Suppressor macrophage treated with lipopolysaccharide for 4 hours (primary cell): ENCODE data around the gene C1RL.

ENCODE experiments used
- DNase-seq: peaks from one replicate; pipeline ENCODE4 v3.0.0-alpha.2; 2020

Gene C1RL

DNA sequence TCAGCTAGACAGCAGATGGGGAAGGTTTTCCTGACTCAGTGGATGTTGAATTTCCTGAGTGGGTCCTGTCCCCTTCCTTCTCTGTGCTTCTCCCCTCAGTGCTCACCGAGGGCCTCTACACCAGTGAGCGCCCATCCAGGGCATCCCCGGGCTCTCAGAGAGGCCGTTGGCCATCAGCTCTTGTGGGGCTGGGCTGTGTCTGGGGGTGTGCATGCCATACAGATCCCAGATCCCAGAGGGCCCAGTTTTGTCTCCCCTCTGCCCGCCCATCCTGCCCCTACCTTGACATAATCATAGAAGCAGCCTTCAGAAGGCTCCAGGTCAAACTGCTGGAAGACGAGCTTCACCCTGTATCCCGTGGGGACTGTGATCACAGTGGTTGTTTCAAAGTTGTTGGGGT lies 17.8 kb downstream of the C1RL start:
- no peak for DNase-seq

GRCh38 chr12:7090222-7090998 lies 18.6 kb downstream of the C1RL start:
- no peak for DNase-seq

DNA sequence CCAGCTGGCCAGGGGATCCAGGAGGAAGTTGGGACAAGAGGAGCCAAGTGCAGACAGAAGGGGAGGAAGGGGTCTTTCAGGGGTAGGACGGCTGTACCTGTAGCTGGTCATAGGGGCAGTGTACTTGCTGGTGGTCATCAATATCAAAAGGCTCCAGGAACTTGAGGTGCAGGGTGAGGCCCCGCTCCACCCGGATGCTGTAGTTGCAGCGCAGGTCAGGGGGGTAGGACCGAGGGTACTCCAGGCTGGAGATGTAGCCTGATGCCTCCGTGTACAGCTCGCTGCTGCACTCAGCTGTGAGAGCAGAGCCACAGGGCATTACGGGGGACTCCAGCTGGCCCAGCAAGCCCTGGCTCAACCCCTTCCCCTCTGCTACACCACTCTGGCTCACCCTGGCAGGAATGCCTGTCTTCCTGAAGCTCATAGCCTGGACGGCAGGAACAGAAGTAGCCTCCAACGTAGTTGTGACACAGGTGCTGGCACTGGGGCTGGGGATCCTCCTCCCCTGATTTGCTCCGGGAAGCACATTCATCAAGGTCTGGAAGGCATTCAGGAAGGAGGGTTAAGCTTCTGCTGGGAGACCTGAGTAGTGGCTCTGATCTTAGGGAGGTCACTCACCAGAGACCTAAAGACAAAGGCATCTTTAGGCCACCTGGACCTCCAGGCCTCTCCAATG lies 19.7 kb downstream of the C1RL start:
- DNase-seq: no peak

DNA sequence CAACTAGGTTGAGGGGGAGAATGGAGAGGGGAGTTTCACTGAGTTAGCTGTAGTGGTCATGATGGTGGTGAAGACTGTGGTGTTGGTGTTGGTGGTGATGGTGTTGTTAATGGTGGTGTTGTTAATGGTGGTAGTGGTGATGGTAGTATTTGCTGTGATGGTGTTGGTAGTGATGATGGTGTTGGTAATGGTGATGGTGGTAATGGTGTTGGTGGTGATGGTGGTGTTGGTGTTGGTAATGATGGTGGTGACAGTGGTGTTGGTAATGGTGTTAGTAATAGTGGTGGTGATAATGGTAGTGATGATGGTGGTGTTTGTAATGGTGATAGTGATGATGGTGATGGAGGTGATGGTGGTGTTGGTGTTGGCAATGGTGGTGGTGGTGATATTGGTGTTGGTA lies 25.9 kb downstream of the C1RL start:
- DNase-seq: no peak

DNA sequence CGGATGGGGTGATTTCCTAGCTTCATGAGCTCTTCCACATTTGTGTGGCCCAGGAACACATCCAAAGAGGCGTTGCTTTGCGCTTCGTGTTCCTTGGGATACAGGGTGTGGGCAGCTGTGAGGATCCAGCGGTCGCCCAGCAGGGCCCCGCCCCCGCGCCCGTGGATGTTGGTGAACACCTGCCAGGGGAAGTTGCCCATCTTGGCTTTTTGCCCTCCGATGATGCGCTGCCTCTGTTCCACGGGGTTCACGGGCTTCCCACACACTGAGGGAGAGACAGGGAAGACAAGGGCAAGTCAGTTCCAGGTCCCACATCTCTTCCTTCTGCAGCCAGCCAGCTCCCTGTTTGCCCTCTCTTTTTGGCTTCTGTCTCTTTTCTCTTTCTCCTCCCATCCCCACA lies 28.0 kb downstream of the C1RL start:
- no peak for DNase-seq

DNA sequence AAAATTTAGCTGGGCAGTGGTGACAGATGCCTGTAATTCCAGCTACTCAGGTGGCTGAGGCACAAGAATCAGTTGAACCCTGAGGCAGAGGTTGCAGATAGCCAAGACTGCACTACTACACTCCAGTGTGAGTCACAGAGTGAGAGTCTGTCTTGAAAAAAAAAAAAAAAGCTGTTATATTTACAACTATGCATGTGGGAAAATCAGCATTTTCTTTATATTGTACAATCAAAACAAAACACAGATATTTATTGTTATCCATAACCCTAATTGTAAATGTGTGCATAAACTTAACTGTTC lies 29.2 kb downstream of the C1RL start:
- no peak for DNase-seq

DNA sequence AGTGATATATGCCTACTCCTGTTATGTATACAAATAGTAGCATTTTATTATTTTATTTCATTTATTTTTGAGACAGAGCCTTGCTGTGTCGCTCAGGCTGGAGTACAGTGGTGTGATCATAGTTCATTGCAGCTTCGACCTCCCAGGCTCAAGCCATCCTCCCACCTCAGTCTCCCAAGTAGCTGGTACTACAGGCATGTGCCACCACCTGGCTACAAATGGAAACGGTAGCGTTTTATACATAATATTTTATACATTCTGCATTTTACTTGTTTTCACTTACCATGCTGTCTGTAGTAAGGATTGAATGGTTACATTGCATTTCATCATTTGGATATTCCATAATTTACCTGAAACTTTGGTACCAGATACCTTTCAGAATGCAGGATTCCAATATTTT lies 30.9 kb downstream of the C1RL start:
- no peak for DNase-seq

- DNase-seq: no peak
Observed at GRCh38 chr12:7076493-7076892, 32.5 kb downstream of the C1RL start.

DNA sequence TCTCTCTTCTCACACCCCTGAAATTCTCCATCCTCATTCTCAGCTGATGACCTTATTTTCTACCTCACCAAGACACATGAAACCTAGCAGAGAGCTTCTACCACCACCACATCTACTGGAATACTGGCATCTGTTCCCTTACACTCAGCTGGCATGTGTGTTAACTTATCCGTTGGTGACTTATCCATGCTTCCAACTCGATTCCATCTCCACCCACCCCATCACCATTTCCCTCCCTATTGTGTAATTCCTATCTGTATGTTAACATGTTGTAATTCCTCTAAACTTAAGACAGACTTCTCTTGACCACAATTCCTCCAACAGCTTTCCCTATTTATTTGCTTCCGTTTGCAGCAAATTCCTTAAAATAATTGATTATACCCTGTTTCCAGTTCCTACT lies 33.1 kb downstream of the C1RL start:
- DNase-seq: no peak

DNA sequence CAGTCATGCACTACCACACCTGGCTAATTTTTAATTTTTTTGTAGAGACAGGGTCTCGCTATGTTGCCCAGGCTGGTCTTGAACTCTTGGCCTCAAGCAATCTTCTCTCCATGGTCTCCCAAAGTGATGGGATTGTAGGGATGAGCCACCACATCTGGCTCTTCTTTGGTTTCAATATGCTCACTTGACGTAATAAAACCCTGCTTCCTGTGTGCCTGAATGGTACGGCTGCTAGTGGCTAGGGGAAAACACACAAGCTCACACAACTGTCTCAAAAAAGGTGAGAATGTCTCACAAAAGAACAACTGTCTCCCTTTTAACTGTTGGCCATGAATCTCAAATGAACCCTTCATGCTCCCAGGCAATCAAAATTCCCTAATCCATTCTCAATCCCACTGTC lies 33.5 kb downstream of the C1RL start:
- no peak for DNase-seq

- DNase-seq: no peak
Observed at GRCh38 chr12:7073946-7074345, 35.1 kb downstream of the C1RL start.

DNA sequence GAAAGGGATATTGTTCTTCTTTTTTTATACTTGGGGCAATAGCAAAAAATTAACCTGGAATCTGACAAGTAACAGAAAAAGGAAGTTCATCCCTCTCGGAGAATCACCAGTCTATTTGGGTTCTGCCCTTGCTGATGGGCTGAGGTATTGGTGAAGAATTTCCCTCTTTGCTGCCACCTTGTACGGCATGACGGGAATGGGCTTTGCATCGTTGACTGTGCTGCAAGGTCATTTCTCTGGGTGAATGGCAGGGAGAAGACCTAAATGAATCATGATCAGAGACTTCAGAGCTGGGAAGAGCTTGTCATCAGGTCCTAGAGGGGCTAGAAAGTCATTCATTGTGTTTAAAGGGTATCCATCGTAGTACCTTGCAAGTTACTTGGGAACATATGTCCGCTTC lies 36.5 kb downstream of the C1RL start:
- no peak for DNase-seq

DNA sequence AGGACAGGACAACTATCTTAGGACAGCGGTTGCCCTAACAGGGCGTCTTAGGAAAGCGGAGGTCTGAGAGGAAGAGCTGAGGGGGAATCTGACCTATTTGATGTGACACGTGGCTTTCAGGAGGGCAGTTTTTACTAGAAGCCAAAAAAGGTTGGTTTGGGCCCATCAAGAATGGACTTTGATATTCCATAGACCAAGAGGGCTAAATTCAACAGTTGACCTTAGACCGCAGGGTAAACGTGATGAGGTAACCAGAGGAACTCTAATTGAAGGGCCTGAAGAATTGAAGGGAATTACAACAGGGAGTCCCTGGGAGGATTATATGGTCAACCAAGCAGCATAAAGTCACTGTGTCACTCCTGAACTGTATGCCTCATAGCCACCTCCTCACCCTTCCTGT lies 37.0 kb downstream of the C1RL start:
- no peak for DNase-seq

- no peak for DNase-seq
Observed at GRCh38 chr12:7069386-7069785, 39.6 kb downstream of the C1RL start.

GRCh38 chr12:7068994-7069346 lies 40.0 kb downstream of the C1RL start:
- no peak for DNase-seq

GRCh38 chr12:7068240-7068993 lies 40.6 kb downstream of the C1RL start:
- no peak for DNase-seq

GRCh38 chr12:7067096-7067495 lies 41.9 kb downstream of the C1RL start:
- DNase-seq: no peak

DNA sequence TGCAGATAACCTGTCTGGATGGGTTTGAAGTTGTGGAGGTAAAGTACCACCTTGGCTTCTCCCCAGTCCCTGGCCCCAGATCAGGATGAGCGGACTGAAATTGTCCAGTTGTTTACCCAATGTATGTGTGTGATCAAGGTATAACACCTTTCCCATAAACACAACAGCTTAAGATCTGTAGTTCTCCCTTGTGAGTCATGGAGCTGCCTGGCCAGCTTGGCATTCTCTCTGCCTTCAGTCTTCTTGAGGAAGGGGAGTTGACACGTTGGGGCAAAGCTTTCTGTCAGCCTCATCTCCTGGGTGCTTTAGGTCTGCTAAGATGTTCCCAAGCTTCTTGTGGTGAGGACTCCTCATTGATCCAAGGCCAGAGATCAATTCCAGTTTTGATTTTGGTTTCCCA lies 42.4 kb downstream of the C1RL start:
- DNase-seq: no peak

DNA sequence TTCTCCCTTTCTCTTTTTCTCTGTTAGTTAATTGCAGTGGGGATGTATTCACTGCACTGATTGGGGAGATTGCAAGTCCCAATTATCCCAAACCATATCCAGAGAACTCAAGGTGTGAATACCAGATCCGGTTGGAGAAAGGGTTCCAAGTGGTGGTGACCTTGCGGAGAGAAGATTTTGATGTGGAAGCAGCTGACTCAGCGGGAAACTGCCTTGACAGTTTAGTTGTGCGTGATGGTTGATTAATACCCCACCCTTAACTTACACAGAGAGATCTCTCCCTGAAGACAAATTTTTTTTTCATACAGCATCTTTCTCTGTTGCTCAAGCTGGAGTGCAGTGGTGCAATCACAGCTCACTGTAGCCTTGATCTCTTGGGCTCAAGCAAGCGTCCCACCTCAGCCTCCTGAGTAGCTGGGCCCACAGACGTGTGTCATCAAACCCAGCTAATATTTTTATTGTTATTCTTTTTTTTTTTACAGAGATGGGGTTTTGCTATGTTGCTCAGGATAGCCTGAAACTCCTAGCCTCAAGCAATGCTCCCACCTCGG lies 43.9 kb downstream of the C1RL start:
- no peak for DNase-seq

DNA sequence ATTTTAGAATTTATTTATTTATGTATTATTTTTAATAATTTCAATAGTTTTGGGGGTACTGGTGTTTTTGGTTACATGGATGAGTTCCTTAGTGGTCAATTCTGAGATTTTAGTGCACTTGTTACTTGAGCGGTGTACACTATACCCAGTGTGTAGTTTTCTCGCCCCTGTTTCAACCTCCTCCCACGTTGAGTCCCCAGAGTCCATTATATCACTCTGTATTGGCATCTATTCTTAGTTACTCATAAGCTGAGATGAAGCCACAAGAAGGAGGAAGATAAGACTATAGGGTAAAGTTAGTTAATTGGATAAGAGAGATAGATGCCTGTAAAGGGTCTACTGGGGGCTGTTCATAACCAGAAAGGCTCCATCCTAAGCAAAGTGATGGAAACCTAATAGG lies 44.5 kb downstream of the C1RL start:
- DNase-seq: no peak

DNA sequence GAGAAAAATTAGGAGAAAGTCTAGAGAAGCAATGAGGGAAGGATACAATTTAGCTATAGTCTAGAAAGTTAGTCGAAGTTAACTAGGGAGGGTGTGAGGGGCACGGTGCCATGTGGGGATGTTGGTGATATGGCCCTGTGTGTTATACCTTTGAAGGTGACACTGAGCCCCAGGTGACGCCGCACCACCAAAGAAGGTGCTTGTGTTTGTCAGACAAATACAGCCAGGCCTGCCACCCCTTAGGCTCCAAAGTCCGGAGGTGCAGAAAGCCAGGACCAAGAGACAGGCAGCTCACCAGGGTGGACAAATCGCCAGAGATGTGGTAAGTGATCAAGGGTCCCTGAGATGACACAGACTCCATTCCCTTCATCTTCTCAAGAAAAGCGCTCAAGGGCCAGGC lies 47.4 kb downstream of the C1RL start:
- DNase-seq: no peak

DNA sequence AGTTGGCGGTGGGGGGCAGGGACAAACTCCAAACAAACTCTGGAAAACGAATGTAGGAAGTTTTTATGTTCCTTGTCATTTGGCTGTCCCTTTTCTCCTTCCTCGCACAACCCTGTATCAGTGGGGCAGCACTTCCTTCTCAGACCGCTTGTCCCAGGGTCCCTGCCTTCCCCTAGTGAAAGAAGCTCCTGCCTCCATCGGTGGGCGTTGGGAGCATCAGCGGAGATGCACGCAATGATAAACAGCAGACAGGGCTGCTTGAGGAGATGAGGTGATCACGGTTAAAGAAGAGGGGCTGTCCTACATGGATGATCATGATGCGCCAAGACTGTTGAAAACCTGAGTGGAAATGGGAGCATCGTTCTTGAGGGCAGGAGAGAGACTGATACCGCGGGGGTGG lies 47.9 kb downstream of the C1RL start:
- no peak for DNase-seq

DNA sequence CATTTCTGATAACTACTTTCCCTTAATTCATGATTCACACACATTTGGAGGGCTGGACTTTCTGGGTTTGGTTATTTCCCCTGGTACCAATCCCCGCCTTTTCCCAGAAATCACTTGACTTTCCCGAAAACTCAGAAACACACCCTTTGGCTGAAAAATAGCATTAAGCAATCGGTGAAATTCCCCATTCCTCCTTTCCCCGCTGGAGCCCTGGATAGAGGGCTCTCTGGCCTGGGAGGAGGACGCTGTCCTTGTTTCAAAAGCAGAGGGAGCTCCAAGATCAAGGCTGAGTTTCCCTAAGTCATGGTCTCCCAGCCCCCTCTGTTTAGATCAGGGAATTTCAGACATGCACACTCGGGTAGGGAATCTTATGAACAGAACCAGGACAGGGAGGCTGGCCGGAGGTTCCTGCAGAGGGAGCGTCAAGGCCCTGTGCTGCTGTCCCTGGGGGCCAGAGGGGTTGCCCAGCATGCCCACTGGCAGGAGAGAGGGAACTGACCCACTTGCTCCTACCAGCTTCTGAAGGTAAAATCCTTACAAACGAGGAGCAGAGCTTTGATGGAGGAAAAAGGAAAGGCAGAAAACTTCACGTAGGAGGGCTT lies 48.6 kb downstream of the C1RL start, which contains the start of gene C1S:
TSS of gene C1S (plus strand) at position 366 of the 602 bp plus-strand sequence. CDS start 1,195 bp downstream, outside the sequence.
- peak; percentile 91 for DNase-seq

- no peak for DNase-seq
Observed at GRCh38 chr12:7059780-7060179, 49.2 kb downstream of the C1RL start.
